T-cell (primary cell): ENCODE results near the gene PPP6C. TPM values are rescaled to one million over a fixed set of nuclear protein-coding genes. Genes with fewer than 3 reads are reported as not detected.
"Not testable (repeated sequence)": the region's sequence is repeated elsewhere in the genome, so short reads cannot be mapped to it uniquely, and the experiment has no call there.

Experiments
- ATAC-seq, 4 experiments: fragments of 200-7000 bp in 3 of 4; fragments of 150-1000 bp in 1 of 4; cut with Tn5 transposase; replicated peaks in 1 of 4; 1 replicate in 3 of 4; 2 replicates in 1 of 4; pipeline ENCODE4 v1.10.0; 2021; ENCODE audit warnings: moderate library complexity in 3 of 4, mild to moderate bottlenecking in 2 of 4, moderate number of reproducible peaks in 1 of 4
- CTCF ChIA-PET, 2 donors: fragments of 300-600 bp; sonication (Branson Sonifier 250); formaldehyde crosslinking; loops; one replicate each; lab custom pipeline; 2022; ENCODE audit warnings: antibody characterized with exemption in 2 of 2; lab: Charles Lee
- POLR2A ChIA-PET, 2 donors: fragments of 300-600 bp; sonication (Branson Sonifier 250); formaldehyde crosslinking; loops; one replicate each; lab custom pipeline; 2022; ENCODE audit warnings: antibody characterized with exemption in 2 of 2; lab: Charles Lee
- DNase-seq, 35 experiments: peaks; one replicate each; pipeline versions ENCODE4 v3.0.0 to v3.0.0-alpha.2; 2013 to 2023
- H3K27ac ChIP-seq: one replicate; pipeline ENCODE4 v1.5.1; 2013; ENCODE audit warnings: low read length
- H3K27me3 ChIP-seq, 2 experiments: replicated peaks in 1 of 2; 1 replicate in 1 of 2; 2 replicates in 1 of 2; pipeline versions ENCODE4 v1.6.1 to v1.7.0; 2013; ENCODE audit warnings: low read length in 1 of 2, mixed read lengths in 1 of 2; ENCODE audit not compliant: control insufficient read depth in 2 of 2, insufficient read depth in 2 of 2; ENCODE audit errors: extremely low read depth in 1 of 2
- H3K36me3 ChIP-seq, 2 donors: 1 replicate in 1 of 2; 2 replicates in 1 of 2; pipeline versions ENCODE4 v1.6.1 to v1.7.0; 2013; ENCODE audit warnings: low read length in 1 of 2; ENCODE audit not compliant: control insufficient read depth in 2 of 2, insufficient read depth in 1 of 2; ENCODE audit errors: extremely low read depth in 1 of 2
- H3K4me1 ChIP-seq, 2 experiments: 1 replicate in 1 of 2; 2 replicates in 1 of 2; pipeline versions ENCODE4 v1.6.1 to v1.7.0; 2013; ENCODE audit warnings: low read length in 2 of 2, mixed read lengths in 1 of 2; ENCODE audit not compliant: insufficient read depth in 2 of 2, control insufficient read depth in 1 of 2; ENCODE audit errors: extremely low read depth in 1 of 2
- H3K4me3 ChIP-seq, 2 donors: 1 replicate in 1 of 2; 2 replicates in 1 of 2; pipeline versions ENCODE4 v1.5.1 to v1.7.0; 2013; ENCODE audit warnings: mild to moderate bottlenecking in 2 of 2, low read length in 1 of 2, moderate library complexity in 1 of 2; ENCODE audit not compliant: control insufficient read depth in 1 of 2; ENCODE audit errors: extremely low read depth in 1 of 2
- H3K9me3 ChIP-seq: 2 replicates; pipeline ENCODE4 v1.7.0; 2013
- H3K27ac Mint-ChIP-seq, 2 donors: one replicate each; pipeline ENCODE4 v1.8.0; 2020 to 2021; ENCODE audit warnings: mild to moderate bottlenecking in 2 of 2, mixed read lengths in 2 of 2
- H3K27me3 Mint-ChIP-seq, 2 donors: one replicate each; pipeline ENCODE4 v1.8.0; 2021 to 2022; ENCODE audit warnings: mixed read lengths in 2 of 2
- H3K36me3 Mint-ChIP-seq: one replicate; pipeline ENCODE4 v1.8.0; 2021; ENCODE audit warnings: mixed read lengths
- H3K4me1 Mint-ChIP-seq, 3 donors: one replicate each; pipeline ENCODE4 v1.8.0; 2020 to 2022; ENCODE audit warnings: mixed read lengths in 3 of 3, mild to moderate bottlenecking in 1 of 3
- H3K4me3 Mint-ChIP-seq, 3 donors: one replicate each; pipeline ENCODE4 v1.8.0; 2020 to 2022; ENCODE audit warnings: mild to moderate bottlenecking in 3 of 3, mixed read lengths in 3 of 3, moderate library complexity in 3 of 3
- H3K9me3 Mint-ChIP-seq, 3 donors: one replicate each; pipeline ENCODE4 v1.8.0; 2020 to 2022; ENCODE audit warnings: mixed read lengths in 3 of 3
- WGBS: methylation state at CpG from one replicate; pipeline ENCODE4 v1.1.5; 2013; ENCODE audit warnings: missing lambda C conversion rate; ENCODE audit not compliant: insufficient coverage; 5-methylcytosine and 5-hydroxymethylcytosine counted together
- total RNA-seq, 35 experiments: library from RNA in 6 of 35; stranded (reverse) in 6 of 35; fragments of 120-200 nt in 1 of 35; gene quantifications; one replicate each; pipeline versions ENCODE4 v1.2.1 to v1.2.4 and lab custom pipeline; 2013 to 2026

PPP6C gene
- total RNA-seq, 5 donors from 2014 or later (not counting 1 experiment from before 2014, with no cell fraction given): 34.0 to 42.7 (median 37.0) TPM

GRCh38 chr9:125204477-125204876 lies 14.9 kb upstream of the PPP6C start:
- WGBS: 90% methylated on average over 2 of the region's 3 CpGs
- DNase-seq (no peak), ATAC-seq (no peak)
- Mint-ChIP-seq H3K4me1 (peaks cover 19 to 24% (median 22%) of the 10 kb centered on the region in 3 donors), H3K27me3 (no peaks in the 10 kb centered on the region), H3K4me3 (no peak overlapping the region), H3K9me3 (no peaks in the 10 kb centered on the region), H3K36me3 (peaks cover 40% of the 10 kb centered on the region), H3K27ac (peak overlapping the region in 1 of 2 donors; percentile 34)
- Histone ChIP-seq H3K4me1 (peaks cover 5 to 21% of the 10 kb centered on the region in 2 experiments), H3K9me3 (no peaks in the 10 kb centered on the region), H3K27me3 (no peaks in the 10 kb centered on the region), H3K4me3 (no peak overlapping the region), H3K27ac (no peak overlapping the region), H3K36me3 (peaks cover 8 to 35% of the 10 kb centered on the region in 2 donors)
- POLR2A ChIA-PET: no interaction called here
- CTCF ChIA-PET: no interaction called here

GRCh38 chr9:125202846-125203618 lies 13.4 kb upstream of the PPP6C start:
- peaks cover 28 to 33% (median 30%) of the 10 kb centered on the region in 3 donors for H3K4me1 Mint-ChIP-seq
- H3K36me3 Mint-ChIP-seq: peaks cover 30% of the 10 kb centered on the region
- peaks cover 12 to 33% of the 10 kb centered on the region in 2 experiments for H3K4me1 ChIP-seq

GRCh38 chr9:125200216-125201047 lies 10.8 kb upstream of the PPP6C start, which contains the start of gene RABEPK:
Gene RABEPK, plus strand, starts transcription at chr9:125200542. Its CDS starts 2,472 bp downstream, at chr9:125203014.
- POLR2A ChIA-PET: interaction anchor here (0.7 to 1.0 kb wide), 2 partner anchors 37 to 41 kb away, joined by 4 to 13 read pairs; partner anchors contain the start of gene HSPA5 (in 1 of the 2)
- peak within 1 kb of the TSS; percentile 89 to 90 for H3K27ac Mint-ChIP-seq
- Histone ChIP-seq H3K4me1 (peaks cover 23 to 56% of the 10 kb centered on the region in 2 experiments), H3K27ac (peak within 1 kb of the TSS; percentile 78), H3K36me3 (peaks cover 2 to 12% of the 10 kb centered on the region in 2 donors), H3K4me3 (peak within 1 kb of the TSS; percentile 83 to 86), H3K27me3 (no peaks in the 10 kb centered on the region), H3K9me3 (no peaks in the 10 kb centered on the region)
- under 1% methylated on average over 37 of the region's 51 CpGs for WGBS
- no peaks in the 10 kb centered on the region for H3K9me3 Mint-ChIP-seq
- peaks cover 43 to 50% (median 46%) of the 10 kb centered on the region in 3 donors for H3K4me1 Mint-ChIP-seq
- H3K4me3 Mint-ChIP-seq: peak within 1 kb of the TSS; percentile 91 to 93 (median 91)
- H3K36me3 Mint-ChIP-seq: peaks cover 15% of the 10 kb centered on the region
- ATAC-seq (peak; percentile 98 to 99 (median 98)), DNase-seq (peak; percentile 61 to 93 (median 81))
- no peaks in the 10 kb centered on the region for H3K27me3 Mint-ChIP-seq
- CTCF ChIA-PET: interaction anchor here (0.5 to 1.3 kb wide), 3 partner anchors 10 to 41 kb away, joined by 3 to 5 read pairs (median 3); partner anchors contain the start of gene HSPA5 (in 1 of the 2)

More at GRCh38 chr9:125202846-125203618, 13.4 kb upstream of the PPP6C start:
- Mint-ChIP-seq H3K27me3 (no peaks in the 10 kb centered on the region), H3K27ac (peak overlapping the region in 1 of 2 donors; percentile 39), H3K4me3 (no peak overlapping the region), H3K9me3 (no peaks in the 10 kb centered on the region)
- no peaks in the 10 kb centered on the region for H3K9me3 ChIP-seq
- H3K36me3 ChIP-seq: peaks cover 6 to 30% of the 10 kb centered on the region in 2 donors
- no CpG with 5 or more reads among the region's 1 CpG for WGBS
- ChIA-PET POLR2A (interaction anchor here (0.5 to 1.2 kb wide), 2 partner anchors 13 to 23 kb away, joined by 4 to 5 read pairs; no protein-coding TSS in a partner anchor), CTCF (no interaction called here)
- H3K4me3 ChIP-seq: no peak overlapping the region
- no peak overlapping the region for H3K27ac ChIP-seq
- H3K27me3 ChIP-seq: no peaks in the 10 kb centered on the region
- no peak for ATAC-seq
- DNase-seq: no peak

DNA sequence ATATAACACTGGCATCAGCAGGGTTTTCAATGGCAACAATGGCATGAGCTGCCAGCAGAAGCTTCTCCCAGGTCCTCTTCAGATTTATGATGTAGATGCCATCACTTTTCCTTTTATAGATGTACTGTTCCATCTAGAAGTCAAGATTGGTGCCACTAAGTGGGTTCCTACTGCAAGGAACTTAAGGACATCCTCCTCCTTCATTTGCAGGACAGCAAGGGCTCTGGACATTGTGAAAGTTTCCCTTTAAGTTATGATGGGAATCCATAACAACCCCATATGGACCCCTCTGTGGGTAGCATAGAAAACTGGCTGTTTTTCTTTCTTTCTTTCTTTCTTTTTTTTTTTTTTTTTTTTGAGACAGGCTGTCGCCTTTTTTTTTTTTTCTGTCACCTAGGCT lies 6.0 kb upstream of the PPP6C start:
- H3K4me1 Mint-ChIP-seq: peaks cover 58 to 75% (median 65%) of the 10 kb centered on the region in 3 donors
- not testable (repeated sequence) for H3K9me3 Mint-ChIP-seq, H3K27me3 Mint-ChIP-seq, H3K36me3 Mint-ChIP-seq, H3K9me3 ChIP-seq, ATAC-seq, H3K36me3 ChIP-seq, H3K27me3 ChIP-seq
- ChIA-PET POLR2A (interaction anchor here (0.7 to 1.3 kb wide), 3 partner anchors 40 to 46 kb away, joined by 4 to 6 read pairs (median 5); partner anchors contain the start of gene HSPA5 (in 2 of the 2)), CTCF (interaction anchor here in 1 of 2 donors (1.1 kb wide), 1 partner anchor 171 kb away, joined by 3 read pairs; no protein-coding TSS in a partner anchor)
- peak overlapping the region; percentile 50 for H3K27ac ChIP-seq
- WGBS: no CpG with 5 or more reads among the region's 1 CpG
- peak overlapping the region; percentile 96 to 99 for H3K27ac Mint-ChIP-seq
- peak overlapping the region; percentile 24 to 67 for H3K4me3 ChIP-seq
- DNase-seq: peak in 3 of 35 experiments; percentile 2 to 22 (median 22)
- peak overlapping the region; percentile 34 to 89 (median 79) for H3K4me3 Mint-ChIP-seq
- H3K4me1 ChIP-seq: peaks cover 53 to 87% of the 10 kb centered on the region in 2 experiments

GRCh38 chr9:125194466-125194865 lies 4.9 kb upstream of the PPP6C start:
- WGBS: 55% methylated on average over 1 of the region's 5 CpGs
- DNase-seq: peak in 2 of 35 experiments; percentile 7 to 12
- peak overlapping the region; percentile 50 for H3K27ac ChIP-seq
- H3K9me3 ChIP-seq, H3K36me3 Mint-ChIP-seq, H3K27me3 ChIP-seq, H3K9me3 Mint-ChIP-seq, H3K27me3 Mint-ChIP-seq, ATAC-seq, H3K36me3 ChIP-seq: not testable (repeated sequence)
- ChIA-PET CTCF (interaction anchor here in 1 of 2 donors (0.6 to 1.1 kb wide), 3 partner anchors 8 to 172 kb away, joined by 3 to 6 read pairs (median 3); no protein-coding TSS in a partner anchor), POLR2A (interaction anchor here (0.6 to 1.3 kb wide), 4 partner anchors 46 to 250 kb away, joined by 3 to 6 read pairs (median 5); partner anchors contain the start of gene HSPA5 (in 2 of the 2))
- Mint-ChIP-seq H3K4me3 (peak overlapping the region; percentile 75 to 89 (median 79)), H3K27ac (peak overlapping the region; percentile 96 to 99), H3K4me1 (peaks cover 57 to 81% (median 72%) of the 10 kb centered on the region in 3 donors)
- H3K4me1 ChIP-seq: peaks cover 51 to 86% of the 10 kb centered on the region in 2 experiments
- H3K4me3 ChIP-seq: peak overlapping the region in 1 of 2 donors; percentile 20
